ENCODE measurements around the gene CLEC16A.

Gene CLEC16A

GRCh38 chr16:10918294-10919002 is 25.9 kb upstream of the CLEC16A start:
- Histone ChIP-seq H3K9ac (ENCODE audit: low read length) (no peak overlapping the region), H3K23ac (ENCODE audit: low read length) (no peak overlapping the region), H3K27me3 (ENCODE audit: insufficient read depth, low read length, poor library complexity) (no peaks in the 10 kb centered on the region), H4K5ac (ENCODE audit: low read length) (no peak overlapping the region), H3K18ac (ENCODE audit: low read length) (no peak overlapping the region), H2BK15ac (replicated peaks; ENCODE audit: low read depth) (no peak overlapping the region), H3K79me1 (ENCODE audit: low read length) (no peaks in the 10 kb centered on the region), H3K4me2 (ENCODE audit: low read length) (no peak overlapping the region), H3K4me1 (ENCODE audit: control insufficient read depth, low read depth, low read length) (no peaks in the 10 kb centered on the region), H3K56ac (ENCODE audit: low read length) (no peak overlapping the region), H3K79me2 (ENCODE audit: control insufficient read depth, insufficient read depth, low read length) (no peaks in the 10 kb centered on the region), H2BK120ac (ENCODE audit: low read depth, low read length) (no peak overlapping the region), H3K4me3 (ENCODE audit: low read length) (no peak overlapping the region), H3K4ac (ENCODE audit: low read depth, low read length) (no peak overlapping the region), H4K8ac (ENCODE audit: low read depth, low read length) (no peak overlapping the region), H2BK5ac (ENCODE audit: low read length) (no peak overlapping the region), H2AK5ac (ENCODE audit: low read length) (no peak overlapping the region), H3K27ac (ENCODE audit: low read depth, low read length) (no peak overlapping the region), H3K36me3 (ENCODE audit: control insufficient read depth, insufficient read depth, low read length) (no peaks in the 10 kb centered on the region)
- WGBS (ENCODE audit: extremely low coverage, insufficient coverage, low lambda C conversion rate) = no CpG with 5 or more reads among the region's 21 CpGs
- DNase-seq = peak; percentile 94

GRCh38 chr16:10919003-10919351 is 25.4 kb upstream of the CLEC16A start:
- H3K4me3 ChIP-seq (ENCODE audit: low read length) = no peak overlapping the region
- no peak overlapping the region for H3K27ac ChIP-seq (ENCODE audit: low read depth, low read length)
- H3K79me1 ChIP-seq (ENCODE audit: low read length) = no peaks in the 10 kb centered on the region
- no peak overlapping the region for H3K23ac ChIP-seq (ENCODE audit: low read length)
- no peak for DNase-seq
- no CpG with 5 or more reads among the region's 7 CpGs for WGBS (ENCODE audit: extremely low coverage, insufficient coverage, low lambda C conversion rate)
- no peak overlapping the region for H3K4ac ChIP-seq (ENCODE audit: low read depth, low read length)
- H2BK120ac ChIP-seq (ENCODE audit: low read depth, low read length) = no peak overlapping the region
- H4K8ac ChIP-seq (ENCODE audit: low read depth, low read length) = no peak overlapping the region
- H4K5ac ChIP-seq (ENCODE audit: low read length) = no peak overlapping the region
- no peaks in the 10 kb centered on the region for H3K36me3 ChIP-seq (ENCODE audit: control insufficient read depth, insufficient read depth, low read length)
- H3K79me2 ChIP-seq (ENCODE audit: control insufficient read depth, insufficient read depth, low read length) = no peaks in the 10 kb centered on the region
- H3K4me2 ChIP-seq (ENCODE audit: low read length) = no peak overlapping the region
- no peak overlapping the region for H2BK15ac ChIP-seq (replicated peaks; ENCODE audit: low read depth)
- H2BK5ac ChIP-seq (ENCODE audit: low read length) = no peak overlapping the region
- no peak overlapping the region for H2AK5ac ChIP-seq (ENCODE audit: low read length)
- no peaks in the 10 kb centered on the region for H3K4me1 ChIP-seq (ENCODE audit: control insufficient read depth, low read depth, low read length)
- H3K18ac ChIP-seq (ENCODE audit: low read length) = no peak overlapping the region
- H3K56ac ChIP-seq (ENCODE audit: low read length) = no peak overlapping the region
- no peaks in the 10 kb centered on the region for H3K27me3 ChIP-seq (ENCODE audit: insufficient read depth, low read length, poor library complexity)
- H3K9ac ChIP-seq (ENCODE audit: low read length) = no peak overlapping the region

- no peak overlapping the region for H3K4ac ChIP-seq (ENCODE audit: low read depth, low read length)
- no CpG with 5 or more reads among the region's 15 CpGs for WGBS (ENCODE audit: extremely low coverage, insufficient coverage, low lambda C conversion rate)
These were observed 23.5 kb upstream of the CLEC16A start for GRCh38 chr16:10920726-10921427.

GRCh38 chr16:10921536-10922327 is 22.6 kb upstream of the CLEC16A start:
- no peak overlapping the region for H3K27ac ChIP-seq (ENCODE audit: low read depth, low read length)
- no peaks in the 10 kb centered on the region for H3K4me1 ChIP-seq (ENCODE audit: control insufficient read depth, low read depth, low read length)
- H3K4me3 ChIP-seq (ENCODE audit: low read length) = no peak overlapping the region
- H3K23ac ChIP-seq (ENCODE audit: low read length) = no peak overlapping the region
- no peaks in the 10 kb centered on the region for H3K79me2 ChIP-seq (ENCODE audit: control insufficient read depth, insufficient read depth, low read length)
- H3K4me2 ChIP-seq (ENCODE audit: low read length) = no peak overlapping the region
- H3K27me3 ChIP-seq (ENCODE audit: insufficient read depth, low read length, poor library complexity) = no peaks in the 10 kb centered on the region
- H2BK120ac ChIP-seq (ENCODE audit: low read depth, low read length) = no peak overlapping the region
- H3K56ac ChIP-seq (ENCODE audit: low read length) = no peak overlapping the region
- no peak for DNase-seq
- H2AK5ac ChIP-seq (ENCODE audit: low read length) = no peak overlapping the region
- H4K5ac ChIP-seq (ENCODE audit: low read length) = no peak overlapping the region
- no peak overlapping the region for H4K8ac ChIP-seq (ENCODE audit: low read depth, low read length)
- no peaks in the 10 kb centered on the region for H3K79me1 ChIP-seq (ENCODE audit: low read length)
- WGBS (ENCODE audit: extremely low coverage, insufficient coverage, low lambda C conversion rate) = no CpG with 5 or more reads among the region's 10 CpGs
- no peak overlapping the region for H2BK5ac ChIP-seq (ENCODE audit: low read length)
- H2BK15ac ChIP-seq (replicated peaks; ENCODE audit: low read depth) = no peak overlapping the region
- no peak overlapping the region for H3K4ac ChIP-seq (ENCODE audit: low read depth, low read length)
- no peak overlapping the region for H3K18ac ChIP-seq (ENCODE audit: low read length)
- H3K36me3 ChIP-seq (ENCODE audit: control insufficient read depth, insufficient read depth, low read length) = peaks cover 3% of the 10 kb centered on the region
- no peak overlapping the region for H3K9ac ChIP-seq (ENCODE audit: low read length)

More at GRCh38 chr16:10920726-10921427, 23.5 kb upstream of the CLEC16A start:
- Histone ChIP-seq H4K5ac (ENCODE audit: low read length) (no peak overlapping the region), H3K27me3 (ENCODE audit: insufficient read depth, low read length, poor library complexity) (no peaks in the 10 kb centered on the region), H3K27ac (ENCODE audit: low read depth, low read length) (no peak overlapping the region), H2BK120ac (ENCODE audit: low read depth, low read length) (no peak overlapping the region), H2AK5ac (ENCODE audit: low read length) (no peak overlapping the region), H3K4me1 (ENCODE audit: control insufficient read depth, low read depth, low read length) (no peaks in the 10 kb centered on the region), H3K79me1 (ENCODE audit: low read length) (no peaks in the 10 kb centered on the region), H2BK5ac (ENCODE audit: low read length) (no peak overlapping the region), H3K23ac (ENCODE audit: low read length) (no peak overlapping the region), H2BK15ac (replicated peaks; ENCODE audit: low read depth) (no peak overlapping the region), H3K4me2 (ENCODE audit: low read length) (no peak overlapping the region), H3K4me3 (ENCODE audit: low read length) (no peak overlapping the region), H3K18ac (ENCODE audit: low read length) (no peak overlapping the region), H3K56ac (ENCODE audit: low read length) (no peak overlapping the region), H3K36me3 (ENCODE audit: control insufficient read depth, insufficient read depth, low read length) (peaks cover 1% of the 10 kb centered on the region), H4K8ac (ENCODE audit: low read depth, low read length) (no peak overlapping the region), H3K9ac (ENCODE audit: low read length) (no peak overlapping the region), H3K79me2 (ENCODE audit: control insufficient read depth, insufficient read depth, low read length) (no peaks in the 10 kb centered on the region)
- DNase-seq = no peak

- no peak for DNase-seq
- no peak overlapping the region for H3K4ac ChIP-seq (ENCODE audit: low read depth, low read length)
These were observed 21.8 kb upstream of the CLEC16A start for GRCh38 chr16:10922328-10923145.

More at GRCh38 chr16:10922328-10923145, 21.8 kb upstream of the CLEC16A start:
- Histone ChIP-seq H2BK5ac (ENCODE audit: low read length) (no peak overlapping the region), H3K18ac (ENCODE audit: low read length) (no peak overlapping the region), H3K56ac (ENCODE audit: low read length) (no peak overlapping the region), H3K4me3 (ENCODE audit: low read length) (no peak overlapping the region), H3K79me1 (ENCODE audit: low read length) (no peaks in the 10 kb centered on the region), H3K79me2 (ENCODE audit: control insufficient read depth, insufficient read depth, low read length) (no peaks in the 10 kb centered on the region), H3K4me2 (ENCODE audit: low read length) (no peak overlapping the region), H2BK15ac (replicated peaks; ENCODE audit: low read depth) (no peak overlapping the region), H4K5ac (ENCODE audit: low read length) (no peak overlapping the region), H2BK120ac (ENCODE audit: low read depth, low read length) (no peak overlapping the region), H3K27ac (ENCODE audit: low read depth, low read length) (no peak overlapping the region), H3K23ac (ENCODE audit: low read length) (no peak overlapping the region), H3K9ac (ENCODE audit: low read length) (no peak overlapping the region), H3K36me3 (ENCODE audit: control insufficient read depth, insufficient read depth, low read length) (peaks cover 3% of the 10 kb centered on the region), H3K4me1 (ENCODE audit: control insufficient read depth, low read depth, low read length) (no peaks in the 10 kb centered on the region), H3K27me3 (ENCODE audit: insufficient read depth, low read length, poor library complexity) (no peaks in the 10 kb centered on the region), H4K8ac (ENCODE audit: low read depth, low read length) (no peak overlapping the region), H2AK5ac (ENCODE audit: low read length) (no peak overlapping the region)
- no CpG with 5 or more reads among the region's 14 CpGs for WGBS (ENCODE audit: extremely low coverage, insufficient coverage, low lambda C conversion rate)
